Smooth muscle cell (in vitro differentiated cells): ENCODE measurements around the gene VWA3A. TPM values are rescaled to one million over a fixed set of nuclear protein-coding genes. Genes with fewer than 3 reads are reported as not detected.
"Not testable (repeated sequence)": the region's sequence is repeated elsewhere in the genome, so short reads cannot be mapped to it uniquely, and the experiment has no call there.

Experiments used
- DNase-seq: peaks from one replicate; lab custom pipeline; 2025; ENCODE audit not compliant: unreplicated experiment; lab: John Stamatoyannopoulos, UW
- H2AFZ ChIP-seq: fragments of 200-600 bp; sonication (generic); 2 replicates; pipeline ENCODE4 v1.6.0; 2016; ENCODE audit warnings: antibody characterized with exemption, low read depth, mild to moderate bottlenecking
- H3F3A ChIP-seq: fragments of 200-600 bp; sonication (generic); 2 replicates; pipeline ENCODE4 v1.6.0; 2017; ENCODE audit warnings: antibody characterized with exemption, low read depth
- H3K27ac ChIP-seq: fragments of 200-600 bp; sonication (generic); 2 replicates; pipeline ENCODE4 v1.5.1; 2016; ENCODE audit warnings: low read depth, mild to moderate bottlenecking
- H3K27me3 ChIP-seq: fragments of 200-600 bp; sonication (generic); 2 replicates; pipeline ENCODE4 v1.6.1; 2016; ENCODE audit warnings: low read depth, mild to moderate bottlenecking
- H3K36me3 ChIP-seq: fragments of 200-600 bp; sonication (generic); 2 replicates; pipeline ENCODE4 v1.5.1; 2016; ENCODE audit warnings: low read depth
- H3K4me1 ChIP-seq: fragments of 200-600 bp; sonication (generic); 2 replicates; pipeline ENCODE4 v1.5.1; 2016; ENCODE audit warnings: low read depth
- H3K4me2 ChIP-seq: fragments of 200-600 bp; sonication (generic); 2 replicates; pipeline ENCODE4 v1.6.0; 2016; ENCODE audit warnings: mild to moderate bottlenecking
- H3K4me3 ChIP-seq: fragments of 200-600 bp; sonication (generic); 2 replicates; pipeline ENCODE4 v1.5.1; 2016; ENCODE audit warnings: mild to moderate bottlenecking
- H3K79me2 ChIP-seq: fragments of 200-600 bp; sonication (generic); 2 replicates; pipeline ENCODE4 v1.6.0; 2016; ENCODE audit warnings: low read depth, mild to moderate bottlenecking
- H3K9ac ChIP-seq: fragments of 200-600 bp; sonication (generic); 2 replicates; pipeline ENCODE4 v1.6.0; 2016; ENCODE audit warnings: low read depth
- H3K9me3 ChIP-seq: fragments of 200-600 bp; sonication (generic); replicated peaks from 2 replicates; pipeline ENCODE4 v1.5.1; 2016; ENCODE audit warnings: low read depth
- H4K20me1 ChIP-seq: fragments of 200-600 bp; sonication (generic); 2 replicates; pipeline ENCODE4 v1.6.0; 2016; ENCODE audit warnings: low read depth
- WGBS: methylation state at CpG from one replicate; pipeline ENCODE4 v1.1.7; 2016; ENCODE audit warnings: low lambda C conversion rate; 5-methylcytosine and 5-hydroxymethylcytosine counted together
- polyA plus RNA-seq: library from polyadenylated mRNA; unstranded; fragments of >200 nt; fragmentation: Nextera tagmentation; extraction: Ambion mirVana; gene quantifications from 2 replicates; pipeline ENCODE4 v1.2.1, GENCODE V29; 2016
- total RNA-seq: library from RNA; depleted of rRNA; stranded (reverse); fragments of >200 nt; gene quantifications from 2 replicates; pipeline ENCODE4 v1.2.3, GENCODE V29; 2014
- TF ChIP-seq, protein P1 (sequence below): fragments of 200-600 bp; sonication (generic); IDR thresholded peaks from 2 replicates; pipeline ENCODE4 v1.5.1; 2017; ENCODE audit warnings: borderline replicate concordance, mild to moderate bottlenecking, antibody characterized with exemption; ENCODE audit not compliant: insufficient read depth, poor library complexity, severe bottlenecking

VWA3A gene
- total and polyA plus RNA-seq, 2 experiments from 2014 or later: not detected

DNA sequence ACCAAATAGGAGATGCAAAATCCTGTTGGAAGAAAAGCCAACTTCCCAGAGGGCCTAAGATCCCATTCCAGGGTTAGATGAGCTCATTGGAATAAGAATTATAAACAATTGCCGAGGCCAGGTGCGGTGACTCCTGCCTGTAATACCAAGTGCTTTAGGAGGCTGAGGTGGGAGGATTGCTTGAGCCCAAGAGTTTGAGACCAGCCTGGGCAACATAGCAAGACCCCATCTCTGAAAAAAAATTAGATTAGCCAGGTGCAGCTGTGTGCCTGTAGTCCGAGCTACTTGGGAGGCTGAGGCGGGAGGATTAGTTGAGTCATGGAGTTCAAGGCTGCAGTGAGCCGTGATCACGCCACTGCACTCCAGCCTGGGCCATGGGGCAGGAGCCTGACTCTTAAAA lies 52.2 kb downstream of the VWA3A start:
- no peak overlapping the region for H3K4me3 ChIP-seq
- H4K20me1 ChIP-seq: no peaks in the 10 kb centered on the region
- TF ChIP-seq, protein P1, sequence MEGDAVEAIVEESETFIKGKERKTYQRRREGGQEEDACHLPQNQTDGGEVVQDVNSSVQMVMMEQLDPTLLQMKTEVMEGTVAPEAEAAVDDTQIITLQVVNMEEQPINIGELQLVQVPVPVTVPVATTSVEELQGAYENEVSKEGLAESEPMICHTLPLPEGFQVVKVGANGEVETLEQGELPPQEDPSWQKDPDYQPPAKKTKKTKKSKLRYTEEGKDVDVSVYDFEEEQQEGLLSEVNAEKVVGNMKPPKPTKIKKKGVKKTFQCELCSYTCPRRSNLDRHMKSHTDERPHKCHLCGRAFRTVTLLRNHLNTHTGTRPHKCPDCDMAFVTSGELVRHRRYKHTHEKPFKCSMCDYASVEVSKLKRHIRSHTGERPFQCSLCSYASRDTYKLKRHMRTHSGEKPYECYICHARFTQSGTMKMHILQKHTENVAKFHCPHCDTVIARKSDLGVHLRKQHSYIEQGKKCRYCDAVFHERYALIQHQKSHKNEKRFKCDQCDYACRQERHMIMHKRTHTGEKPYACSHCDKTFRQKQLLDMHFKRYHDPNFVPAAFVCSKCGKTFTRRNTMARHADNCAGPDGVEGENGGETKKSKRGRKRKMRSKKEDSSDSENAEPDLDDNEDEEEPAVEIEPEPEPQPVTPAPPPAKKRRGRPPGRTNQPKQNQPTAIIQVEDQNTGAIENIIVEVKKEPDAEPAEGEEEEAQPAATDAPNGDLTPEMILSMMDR: no peak
- no peaks in the 10 kb centered on the region for H3K36me3 ChIP-seq
- H3K9me3 ChIP-seq: no peaks in the 10 kb centered on the region
- no peaks in the 10 kb centered on the region for H3K79me2 ChIP-seq
- 85% methylated on average over 6 of the region's 6 CpGs for WGBS
- no peaks in the 10 kb centered on the region for H3K27me3 ChIP-seq
- H3K9ac ChIP-seq: no peak overlapping the region
- no peak overlapping the region for H2AFZ ChIP-seq
- H3F3A ChIP-seq: no peaks in the 10 kb centered on the region
- H3K4me1 ChIP-seq: no peaks in the 10 kb centered on the region
- H3K27ac ChIP-seq: no peak overlapping the region
- no peak overlapping the region for H3K4me2 ChIP-seq
- no peak for DNase-seq

DNA sequence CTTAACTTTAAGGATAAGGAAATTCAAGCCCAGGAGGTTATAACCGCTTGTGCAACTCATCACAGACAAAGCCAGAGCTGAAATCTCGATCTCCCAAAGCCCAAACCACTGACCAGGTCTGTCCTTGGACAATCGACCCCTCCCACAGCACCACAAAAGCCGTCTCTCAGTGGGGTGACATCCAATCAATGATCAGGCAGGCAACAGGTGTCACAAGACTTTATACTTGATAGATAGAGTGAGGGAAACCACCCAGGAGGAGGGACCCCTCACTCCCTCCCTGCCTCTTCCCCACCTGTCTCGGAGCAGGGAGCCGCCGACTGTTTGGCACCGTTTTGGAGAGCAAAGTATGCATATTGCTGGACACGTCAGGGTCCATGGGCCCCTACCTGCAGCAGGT lies 55.5 kb downstream of the VWA3A start:
- Histone ChIP-seq H3K27ac (no peak overlapping the region), H2AFZ (no peak overlapping the region), H3K4me2 (no peak overlapping the region), H3K4me1 (no peaks in the 10 kb centered on the region), H4K20me1 (no peaks in the 10 kb centered on the region), H3K36me3 (no peaks in the 10 kb centered on the region), H3K9me3 (no peaks in the 10 kb centered on the region), H3K27me3 (no peaks in the 10 kb centered on the region), H3K9ac (no peak overlapping the region), H3K79me2 (no peaks in the 10 kb centered on the region), H3K4me3 (no peak overlapping the region), H3F3A (no peaks in the 10 kb centered on the region)
- DNase-seq: no peak
- WGBS: 81% methylated on average over 9 of the region's 9 CpGs
- TF ChIP-seq, protein P1: no peak

GRCh38 chr16:22151246-22151998 lies 59.1 kb downstream of the VWA3A start:
- Histone ChIP-seq H3K27ac (no peak overlapping the region), H3K9me3 (no peaks in the 10 kb centered on the region), H3K9ac (no peak overlapping the region), H3K4me3 (no peak overlapping the region), H4K20me1 (no peaks in the 10 kb centered on the region), H2AFZ (no peak overlapping the region), H3K36me3 (no peaks in the 10 kb centered on the region), H3K79me2 (no peaks in the 10 kb centered on the region), H3K27me3 (no peaks in the 10 kb centered on the region), H3K4me2 (no peak overlapping the region), H3F3A (no peaks in the 10 kb centered on the region), H3K4me1 (no peaks in the 10 kb centered on the region)
- 89% methylated on average over 7 of the region's 7 CpGs for WGBS
- DNase-seq: no peak
- TF ChIP-seq, protein P1: no peak

DNA sequence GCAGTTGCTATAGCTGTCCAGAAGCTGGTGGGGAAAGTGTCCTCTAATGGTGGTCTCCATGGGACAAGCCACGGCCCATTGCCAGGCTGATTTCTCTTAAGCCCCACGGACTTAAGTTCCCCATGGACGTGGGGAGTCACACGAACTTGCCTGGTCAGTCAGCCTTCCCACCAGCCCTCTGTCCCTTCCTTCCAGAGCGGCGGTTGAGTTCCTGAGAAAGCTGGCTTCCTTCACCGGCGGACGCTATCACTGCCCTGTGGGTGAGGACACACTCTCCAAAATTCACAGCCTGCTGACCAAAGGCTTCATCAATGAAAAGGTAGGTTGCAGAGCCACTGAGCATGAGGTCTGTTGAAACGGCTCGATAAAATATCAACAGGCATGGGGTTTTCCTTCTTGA lies 60.0 kb downstream of the VWA3A start:
- TF ChIP-seq, protein P1: no peak
- Histone ChIP-seq H3K27ac (no peak overlapping the region), H3K27me3 (no peaks in the 10 kb centered on the region), H3K4me2 (no peak overlapping the region), H3K79me2 (no peaks in the 10 kb centered on the region), H3K4me1 (no peaks in the 10 kb centered on the region), H2AFZ (no peak overlapping the region), H3K4me3 (no peak overlapping the region), H4K20me1 (no peaks in the 10 kb centered on the region), H3F3A (no peaks in the 10 kb centered on the region), H3K9me3 (no peaks in the 10 kb centered on the region), H3K9ac (no peak overlapping the region), H3K36me3 (no peaks in the 10 kb centered on the region)
- WGBS: 94% methylated on average over 11 of the region's 11 CpGs
- DNase-seq: no peak

GRCh38 chr16:22153078-22153477 lies 60.7 kb downstream of the VWA3A start:
- not testable (repeated sequence) for H2AFZ ChIP-seq, H3K9me3 ChIP-seq, H3K36me3 ChIP-seq, H4K20me1 ChIP-seq, H3K4me2 ChIP-seq, H3F3A ChIP-seq, H3K79me2 ChIP-seq, H3K9ac ChIP-seq, H3K27ac ChIP-seq, H3K4me3 ChIP-seq, H3K27me3 ChIP-seq, DNase-seq, H3K4me1 ChIP-seq
- WGBS: 82% methylated on average over 7 of the region's 7 CpGs
